NCI-H526 treated with DMSO at 0.1 percent for 48 hours (cell line): ENCODE data around the gene PRSS8.
"Not testable (repeated sequence)": the region's sequence is repeated elsewhere in the genome, so short reads cannot be mapped to it uniquely, and the experiment has no call there.

Source experiments
- DNase-seq: peaks from one replicate; lab custom pipeline; 2025; lab: John Stamatoyannopoulos, UW

PRSS8 gene

DNA sequence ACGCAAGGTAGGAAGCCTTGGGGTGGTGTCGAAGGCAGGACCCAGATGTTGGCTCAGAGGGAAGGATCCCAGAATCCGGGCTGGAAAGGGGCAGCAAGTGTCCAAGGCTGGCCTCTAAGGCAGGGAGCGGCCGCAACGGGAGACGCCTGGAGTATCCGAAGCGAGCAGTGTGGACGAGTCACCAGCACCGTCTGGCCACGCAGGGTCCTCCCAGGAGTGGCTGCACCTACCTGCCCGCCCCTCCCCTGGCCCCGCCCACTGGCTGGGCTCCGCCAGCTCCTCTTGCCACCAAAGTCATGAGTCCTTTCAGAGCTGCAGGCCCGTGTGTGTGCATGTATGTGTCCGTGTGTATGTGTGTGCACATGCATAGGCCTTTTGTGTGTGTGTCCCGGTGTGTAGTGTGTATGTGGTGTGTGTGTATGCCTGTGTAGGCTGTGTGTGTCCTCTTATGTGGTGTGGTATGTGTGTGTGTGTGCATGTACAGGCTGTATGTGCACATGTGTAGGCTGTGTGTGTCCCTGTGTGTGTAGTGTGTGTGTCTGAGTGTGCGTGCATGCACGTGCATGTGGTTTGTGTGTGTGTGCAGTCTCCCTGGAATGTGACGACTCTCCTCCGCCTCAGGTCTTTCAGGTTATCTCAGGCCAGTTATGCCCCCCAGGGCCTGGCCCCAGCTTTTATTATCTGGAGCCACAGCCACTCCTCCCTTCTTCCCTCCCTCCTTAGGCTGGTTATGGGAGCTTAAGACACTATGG lies at the start of gene PRSS8:
TSS of gene PRSS8 (minus strand) at position 193 of the 752 bp plus-strand sequence. CDS start 229 bp downstream, outside the sequence.
- DNase-seq, result no peak

DNA sequence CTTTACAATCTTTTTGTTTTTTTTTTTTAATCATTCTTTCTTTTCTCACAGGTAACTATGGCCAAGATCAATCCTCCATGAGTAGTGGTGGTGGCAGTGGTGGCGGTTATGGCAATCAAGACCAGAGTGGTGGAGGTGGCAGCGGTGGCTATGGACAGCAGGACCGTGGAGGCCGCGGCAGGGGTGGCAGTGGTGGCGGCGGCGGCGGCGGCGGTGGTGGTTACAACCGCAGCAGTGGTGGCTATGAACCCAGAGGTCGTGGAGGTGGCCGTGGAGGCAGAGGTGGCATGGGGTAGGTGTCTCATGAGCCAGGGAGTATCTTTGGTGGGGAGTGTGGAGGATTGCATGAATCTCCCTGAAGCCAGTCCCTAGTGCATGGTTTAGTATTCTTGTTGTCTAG lies 49.4 kb upstream of the PRSS8 start:
- DNase-seq, result no peak

DNA sequence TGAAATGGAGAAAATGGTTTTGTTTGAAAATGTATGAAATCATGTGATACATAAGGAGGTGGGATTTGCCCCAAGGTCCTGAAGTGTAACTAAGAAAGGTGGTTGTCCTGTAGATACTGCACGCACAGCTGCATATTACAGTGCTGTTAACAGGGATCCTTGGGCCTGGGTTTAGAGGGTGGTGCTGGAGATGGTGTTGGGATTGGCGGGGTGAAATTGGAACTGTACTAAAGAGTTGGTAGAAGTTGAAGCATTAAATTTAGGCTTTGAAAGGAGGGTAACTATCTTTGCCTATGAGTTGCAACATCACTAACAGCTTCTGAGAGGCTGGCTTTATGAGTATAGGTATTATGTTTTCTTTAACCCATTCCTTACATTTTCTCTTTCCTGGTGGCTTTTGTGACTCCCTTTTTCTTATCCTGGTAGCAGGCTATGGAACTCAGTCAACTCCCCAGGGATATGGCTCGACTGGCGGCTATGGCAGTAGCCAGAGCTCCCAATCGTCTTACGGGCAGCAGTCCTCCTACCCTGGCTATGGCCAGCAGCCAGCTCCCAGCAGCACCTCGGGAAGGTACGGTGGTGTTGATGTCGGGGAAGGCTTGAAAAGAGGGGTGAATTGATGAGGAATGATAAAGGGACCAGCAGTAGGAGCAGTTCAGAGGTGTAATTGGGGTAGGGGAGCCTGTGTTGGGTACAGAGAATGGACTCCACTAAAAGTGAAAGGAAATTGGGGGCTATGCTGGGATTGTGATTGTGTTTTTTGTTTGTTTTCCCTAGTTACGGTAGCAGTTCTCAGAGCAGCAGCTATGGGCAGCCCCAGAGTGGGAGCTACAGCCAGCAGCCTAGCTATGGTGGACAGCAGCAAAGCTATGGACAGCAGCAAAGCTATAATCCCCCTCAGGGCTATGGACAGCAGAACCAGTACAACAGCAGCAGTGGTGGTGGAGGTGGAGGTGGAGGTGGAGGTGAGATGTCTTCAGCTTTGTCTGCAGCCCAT lies 48.2 kb upstream of the PRSS8 start:
- DNase-seq, result no peak

DNA sequence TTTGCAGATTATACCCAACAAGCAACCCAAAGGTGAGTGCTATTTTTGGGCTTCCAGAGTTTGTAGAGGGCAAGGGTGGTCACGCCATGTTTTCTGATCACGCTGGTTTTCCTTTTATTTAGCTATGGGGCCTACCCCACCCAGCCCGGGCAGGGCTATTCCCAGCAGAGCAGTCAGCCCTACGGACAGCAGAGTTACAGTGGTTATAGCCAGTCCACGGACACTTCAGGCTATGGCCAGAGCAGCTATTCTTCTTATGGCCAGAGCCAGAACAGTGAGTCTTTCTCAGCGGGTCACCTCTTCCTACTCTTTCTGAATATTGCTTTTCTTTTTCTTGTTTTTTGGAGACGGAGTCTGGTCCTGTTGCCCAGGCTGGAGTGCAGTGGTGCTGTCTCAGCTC lies 46.9 kb upstream of the PRSS8 start:
- no peak for DNase-seq

DNA sequence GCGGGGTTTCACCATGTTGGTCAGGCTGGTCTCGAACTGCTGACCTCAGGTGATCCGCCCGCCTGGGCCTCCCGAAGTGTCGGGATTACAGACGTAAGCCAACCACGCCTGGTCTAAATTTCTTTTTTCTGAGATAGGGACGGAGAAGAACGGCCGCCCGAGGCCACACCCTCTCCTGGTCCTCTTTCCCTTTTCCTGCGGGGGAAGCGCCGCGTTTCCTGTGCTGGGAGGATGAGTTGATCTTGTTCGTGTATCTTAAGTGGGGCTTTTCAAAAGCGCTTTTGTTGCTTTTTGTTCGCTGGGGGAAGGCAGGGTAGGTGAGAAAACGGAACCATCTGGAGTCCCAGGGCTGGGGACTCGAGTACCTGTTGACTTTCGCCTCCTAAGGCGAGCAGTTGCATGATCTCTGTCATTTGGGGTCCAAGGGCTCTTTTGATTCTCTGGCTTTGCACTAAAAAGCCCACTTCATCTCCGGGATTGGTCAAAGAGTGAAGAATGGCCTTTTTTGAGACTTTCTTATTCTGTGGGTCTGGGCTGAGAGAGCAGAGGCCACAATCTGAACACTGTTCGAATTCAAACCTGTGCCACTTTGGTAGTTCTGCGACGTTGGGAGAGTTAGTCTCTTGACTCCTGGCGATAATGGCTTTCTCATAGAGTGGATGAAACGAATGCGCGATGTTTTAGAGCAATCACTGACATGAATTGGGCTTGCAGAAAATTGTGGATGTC lies 45.7 kb upstream of the PRSS8 start:
- DNase-seq, result no peak

DNA sequence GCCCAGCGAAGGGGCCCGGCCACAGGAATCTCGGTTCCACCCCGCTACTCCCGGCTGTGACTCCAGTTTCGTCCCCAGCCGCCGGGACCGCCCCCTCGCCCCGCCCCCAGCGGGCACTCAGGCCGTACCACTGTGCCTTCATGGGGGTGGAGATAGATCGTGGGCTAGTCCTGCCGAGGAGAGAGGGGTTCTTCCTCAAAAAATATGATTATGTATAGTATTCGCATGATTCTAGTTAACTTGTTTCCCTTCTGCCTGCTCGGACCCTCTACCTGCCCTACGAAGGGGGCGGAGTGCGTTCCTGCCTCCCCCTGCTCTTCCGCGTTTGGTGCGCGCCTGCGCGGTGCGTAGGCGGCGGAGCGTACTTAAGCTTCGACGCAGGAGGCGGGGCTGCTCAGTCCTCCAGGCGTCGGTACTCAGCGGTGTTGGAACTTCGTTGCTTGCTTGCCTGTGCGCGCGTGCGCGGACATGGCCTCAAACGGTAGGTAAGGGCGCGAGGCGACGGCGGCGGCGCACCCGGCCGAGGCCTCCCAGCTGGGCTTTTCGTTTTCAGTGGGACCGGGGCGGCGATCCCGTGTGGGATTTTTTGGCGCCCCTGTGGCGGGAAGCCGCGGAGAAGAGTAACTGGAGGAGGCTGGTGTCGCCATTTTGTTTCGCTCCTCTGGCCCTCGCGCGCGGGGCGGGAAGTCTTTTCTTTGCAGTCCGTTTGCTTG lies 44.4 kb upstream of the PRSS8 start, which contains the start of gene FUS:
TSS of gene FUS (plus strand) at position 393 of the 713 bp plus-strand sequence. CDS start at position 469, 76 bp downstream.
- peak; percentile 72 for DNase-seq

DNA sequence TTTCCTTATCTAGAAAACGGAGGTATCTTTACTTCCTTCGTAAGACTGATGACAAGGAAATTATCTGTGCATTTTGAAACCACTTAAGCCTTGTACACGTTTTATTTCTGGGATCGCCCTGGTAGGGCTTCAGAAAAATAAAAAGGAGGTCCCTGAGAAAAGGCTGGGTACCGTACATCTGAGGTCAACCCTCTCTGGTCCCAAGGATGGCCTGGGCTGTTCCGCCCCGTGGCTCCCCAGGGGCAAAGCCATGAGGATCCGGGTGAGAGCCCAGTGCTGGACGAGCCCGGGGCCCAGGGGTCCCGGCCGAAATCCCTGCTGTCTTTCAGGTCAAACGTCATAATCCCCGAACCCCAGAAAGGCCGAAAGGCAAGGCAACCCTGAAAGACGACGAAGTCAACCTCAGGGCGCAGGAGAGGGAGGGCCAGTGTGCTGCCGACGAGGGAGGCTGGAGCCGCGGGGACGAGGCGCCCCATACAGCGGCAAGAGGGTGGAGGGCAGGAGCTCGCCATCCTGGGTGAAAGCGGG lies 43.8 kb upstream of the PRSS8 start:
- no peak for DNase-seq

DNA sequence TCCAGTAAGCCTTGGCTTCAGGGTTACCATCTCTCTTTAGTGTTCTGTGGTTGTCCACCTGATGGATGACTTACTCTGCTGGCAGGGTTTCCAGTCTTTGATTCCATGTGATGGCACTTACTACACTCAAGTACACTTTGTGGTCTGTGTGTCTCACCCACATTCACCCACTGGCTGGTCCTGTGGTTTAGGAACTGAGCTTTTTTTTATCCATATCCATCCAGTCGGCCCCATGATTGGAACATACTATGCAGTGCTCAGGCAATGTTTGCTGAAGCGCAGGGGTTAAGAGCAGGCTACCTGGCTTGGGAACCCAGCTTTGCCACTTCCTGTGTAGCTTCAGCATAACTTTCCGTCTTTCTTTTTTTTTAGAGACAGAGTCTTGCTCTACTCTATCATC lies 41.6 kb upstream of the PRSS8 start:
- DNase-seq, result no peak

DNA sequence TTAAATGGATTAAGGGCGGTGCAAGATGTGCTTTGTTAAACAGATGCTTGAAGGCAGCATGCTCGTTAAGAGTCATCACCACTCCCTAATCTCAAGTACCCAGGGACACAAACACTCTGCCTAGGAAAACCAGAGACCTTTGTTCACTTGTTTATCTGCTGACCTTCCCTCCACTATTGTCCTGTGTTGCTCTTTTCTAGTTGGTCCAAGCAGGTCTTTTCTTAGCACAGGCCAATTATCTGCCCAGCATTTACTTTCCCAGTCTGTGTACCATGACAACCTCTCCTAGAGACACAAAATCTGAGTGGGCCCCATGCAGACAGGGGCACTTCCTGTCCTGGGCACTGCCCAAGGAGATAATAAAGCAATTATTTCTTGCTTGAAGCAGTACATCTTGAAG lies 34.5 kb upstream of the PRSS8 start:
- not testable (repeated sequence) for DNase-seq

DNA sequence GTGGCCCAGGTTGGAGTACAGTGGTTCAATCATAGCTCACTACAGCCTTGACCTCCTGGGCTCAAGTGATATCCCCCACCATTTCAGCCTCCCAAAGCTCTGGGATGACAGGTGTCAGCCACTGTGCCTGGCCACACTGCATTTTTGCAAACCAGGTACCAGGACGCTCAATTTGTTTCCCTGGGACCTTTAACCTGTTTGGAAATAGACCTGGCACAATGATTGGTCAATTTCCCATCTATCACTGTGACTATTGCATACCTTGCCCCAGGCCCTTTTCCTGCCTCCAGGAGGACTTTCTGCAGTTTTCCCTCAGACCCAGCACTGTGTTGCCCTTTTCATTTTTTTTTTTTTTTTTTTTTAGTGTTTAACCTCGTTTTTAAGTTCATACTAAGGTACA lies 33.3 kb upstream of the PRSS8 start:
- DNase-seq, result no peak

DNA sequence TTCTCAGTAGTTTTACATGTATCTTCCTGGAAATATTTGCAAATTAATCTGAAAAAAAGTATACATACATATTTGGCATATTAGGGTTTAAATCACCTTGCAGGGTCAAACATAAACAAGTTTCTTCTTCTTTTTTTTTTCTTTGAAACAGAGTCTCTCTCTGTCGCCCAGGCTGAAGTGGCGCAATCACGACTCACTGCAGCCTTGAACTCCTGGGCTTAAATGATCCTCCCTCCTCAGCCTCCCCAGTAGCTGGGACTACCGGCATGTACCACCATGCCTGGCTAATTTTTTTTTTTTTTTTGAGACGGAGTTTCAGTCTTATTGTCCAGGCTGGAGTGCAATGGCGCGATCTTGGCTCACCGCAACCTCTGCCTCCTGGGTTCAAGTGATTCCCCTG lies 31.8 kb upstream of the PRSS8 start:
- no peak for DNase-seq

DNA sequence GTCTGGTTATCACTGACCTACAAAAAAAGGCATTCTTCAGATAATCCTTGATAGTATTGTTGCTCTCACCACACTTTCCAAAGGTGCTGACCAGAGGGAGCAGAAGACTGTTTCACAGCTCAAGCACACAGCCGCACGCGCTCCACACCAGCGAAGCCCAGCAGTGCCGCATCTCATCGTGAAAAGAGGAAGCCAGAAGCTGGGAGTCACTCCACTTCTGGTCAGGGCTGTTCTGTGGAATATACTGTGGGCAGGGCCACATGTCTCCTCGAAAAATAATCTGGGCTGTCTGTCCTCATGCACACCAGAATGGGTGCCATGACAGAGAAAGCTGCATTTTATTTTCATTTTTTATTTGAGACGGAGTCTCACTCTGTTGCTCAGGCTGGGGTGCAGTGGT lies 21.6 kb upstream of the PRSS8 start:
- DNase-seq, result no peak

DNA sequence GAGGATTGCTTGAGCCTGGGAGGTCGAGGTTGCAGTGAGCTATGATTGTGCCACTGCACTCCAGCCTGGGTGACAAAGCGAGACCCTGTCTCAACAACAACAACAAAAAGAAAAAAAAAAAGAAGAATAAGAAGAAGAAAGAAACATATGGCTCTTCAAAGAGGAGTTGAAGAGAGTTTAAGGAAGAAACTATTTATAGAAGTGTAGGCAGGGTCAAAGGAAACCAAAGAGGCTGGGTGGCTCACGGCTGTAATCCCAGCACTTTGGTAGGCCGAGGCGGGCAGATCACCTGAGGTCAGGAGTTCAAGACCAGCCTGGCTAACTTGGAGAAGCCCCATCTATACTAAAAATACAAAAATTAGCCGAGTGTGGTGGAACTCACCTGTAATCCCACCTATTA lies 15.4 kb upstream of the PRSS8 start:
- DNase-seq, result not testable (repeated sequence)

DNA sequence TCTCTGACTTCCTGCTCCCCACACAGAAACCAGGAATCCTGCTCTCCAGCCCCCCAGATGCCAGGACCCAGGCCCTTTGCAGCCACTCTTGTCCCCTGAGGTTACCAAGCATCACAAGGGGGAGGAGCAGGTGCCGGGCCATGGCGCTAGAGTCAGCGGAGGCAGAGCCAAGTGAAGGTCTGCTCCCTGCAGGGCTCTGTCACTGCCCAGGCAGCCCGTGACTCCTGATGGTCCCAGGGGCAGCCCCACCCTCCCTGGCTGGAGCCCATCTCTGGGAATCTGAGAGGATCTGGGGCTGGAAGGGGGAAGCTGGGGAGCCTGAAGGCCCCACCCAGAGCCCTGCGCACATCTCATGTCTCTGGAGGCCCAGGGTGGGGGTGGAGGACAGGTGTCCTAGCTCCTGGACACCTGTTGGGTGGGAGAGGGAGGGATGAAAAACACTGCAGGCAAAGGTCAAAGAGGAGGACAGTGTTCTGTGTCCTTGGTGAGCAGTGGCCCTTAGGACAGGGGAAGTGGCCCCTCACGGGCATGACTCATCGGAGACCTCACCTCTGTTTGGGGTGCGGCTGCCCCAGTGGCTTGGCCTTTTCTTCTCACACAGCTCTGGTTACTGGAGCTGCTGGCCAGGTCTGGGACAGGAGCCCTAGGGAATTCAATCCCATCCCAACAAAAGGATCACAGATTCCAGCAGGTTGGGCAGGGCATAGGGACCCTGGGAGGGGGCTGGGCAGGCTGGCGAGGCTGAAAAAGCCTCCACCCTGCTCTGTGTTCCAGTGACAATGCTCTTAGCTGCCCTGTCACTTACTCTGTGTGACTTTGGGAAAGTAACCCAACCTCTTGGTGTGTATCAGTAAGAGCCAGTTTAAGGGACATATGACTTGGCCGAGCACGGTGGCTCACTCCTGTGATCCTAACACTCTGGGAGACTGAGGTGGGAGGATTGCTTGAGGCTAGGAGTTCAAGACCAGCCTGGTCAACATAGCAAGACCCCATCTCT lies 14.7 kb upstream of the PRSS8 start, which contains the start of gene PRSS36:
TSS of gene PRSS36 (minus strand) at position 173 of the 997 bp plus-strand sequence. CDS start at position 142, 31 bp downstream.
- no peak for DNase-seq

DNA sequence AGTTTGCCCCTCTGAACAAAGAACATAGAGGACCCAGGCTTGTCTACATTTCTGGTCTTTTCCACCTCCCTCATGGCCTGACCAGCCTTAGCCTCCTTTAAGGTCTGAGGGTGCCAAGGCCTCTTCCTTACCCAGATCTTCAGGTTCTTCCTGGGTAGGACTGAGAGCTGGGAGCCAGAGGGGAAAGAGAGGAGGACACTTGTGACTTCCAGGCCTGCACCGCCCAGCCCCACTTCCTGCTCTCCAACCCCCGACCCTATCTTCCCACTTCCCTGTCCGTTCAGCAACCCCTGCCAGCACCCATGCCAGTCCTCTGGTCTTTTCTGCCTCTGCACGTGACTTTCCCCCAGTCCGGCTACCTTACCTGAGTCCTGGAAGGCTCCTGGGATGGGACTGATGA lies 13.8 kb upstream of the PRSS8 start:
- DNase-seq, result no peak

DNA sequence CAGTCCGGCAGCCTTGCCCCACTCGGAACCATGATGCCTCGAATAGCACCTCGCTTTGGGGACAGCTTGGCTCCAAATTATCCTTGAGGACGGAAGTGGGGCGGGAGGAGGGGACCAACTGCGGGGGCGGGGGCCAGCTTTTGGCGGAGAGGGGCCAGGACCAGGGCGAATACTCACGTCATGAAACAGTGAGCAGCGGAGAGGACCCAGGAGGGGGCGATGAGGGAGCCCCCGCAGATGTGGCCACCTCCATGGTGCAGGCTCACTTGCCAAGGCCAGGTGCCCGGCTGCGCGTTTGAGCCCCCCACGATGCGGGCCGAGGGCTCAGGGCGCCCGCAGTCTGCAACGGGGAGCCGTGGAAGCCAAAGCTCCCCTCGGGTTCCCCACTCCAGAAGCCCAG lies 13.4 kb upstream of the PRSS8 start:
- no peak for DNase-seq

DNA sequence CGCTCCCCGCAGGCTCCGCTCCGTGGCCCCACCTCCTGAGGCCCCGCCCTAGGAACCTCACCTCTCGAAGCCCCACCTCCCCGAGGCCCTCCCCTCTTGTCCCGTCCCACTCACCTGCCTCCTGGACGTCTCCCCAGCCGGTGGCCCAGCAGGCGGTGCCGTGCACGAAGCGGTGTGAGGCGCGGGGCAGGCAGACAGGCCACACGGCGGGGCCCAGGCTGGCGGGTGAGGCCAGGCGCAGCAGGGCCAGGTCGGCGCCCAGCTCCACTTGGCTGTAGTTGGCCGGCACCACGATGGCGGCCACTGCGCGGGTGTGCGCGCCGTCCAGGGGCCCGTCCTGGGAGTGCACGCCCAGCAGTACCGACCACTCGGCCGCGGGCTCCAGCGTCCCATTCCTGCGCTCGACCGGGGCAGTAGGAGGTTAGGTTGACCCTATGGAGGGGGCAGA lies 12.8 kb upstream of the PRSS8 start:
- DNase-seq, result no peak

DNA sequence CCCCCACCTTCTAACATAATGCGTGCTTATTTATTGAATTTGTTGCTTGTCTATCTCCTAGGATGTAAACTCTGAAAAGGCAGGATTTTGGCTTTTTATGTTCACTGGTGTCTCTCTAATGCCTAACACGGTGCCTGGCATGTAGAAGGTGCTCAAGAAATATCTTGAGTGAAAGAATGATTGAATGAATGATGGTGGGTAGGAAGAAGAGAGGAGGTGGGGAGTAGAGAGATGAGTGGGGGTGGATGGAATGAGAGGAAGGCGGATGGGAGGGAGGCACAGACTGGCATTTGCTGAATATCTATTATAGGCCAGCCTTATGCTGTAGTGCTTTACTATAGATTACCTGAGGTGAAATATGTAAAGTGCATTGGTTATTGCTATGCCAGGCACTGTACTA lies 12.0 kb upstream of the PRSS8 start:
- DNase-seq, result no peak

DNA sequence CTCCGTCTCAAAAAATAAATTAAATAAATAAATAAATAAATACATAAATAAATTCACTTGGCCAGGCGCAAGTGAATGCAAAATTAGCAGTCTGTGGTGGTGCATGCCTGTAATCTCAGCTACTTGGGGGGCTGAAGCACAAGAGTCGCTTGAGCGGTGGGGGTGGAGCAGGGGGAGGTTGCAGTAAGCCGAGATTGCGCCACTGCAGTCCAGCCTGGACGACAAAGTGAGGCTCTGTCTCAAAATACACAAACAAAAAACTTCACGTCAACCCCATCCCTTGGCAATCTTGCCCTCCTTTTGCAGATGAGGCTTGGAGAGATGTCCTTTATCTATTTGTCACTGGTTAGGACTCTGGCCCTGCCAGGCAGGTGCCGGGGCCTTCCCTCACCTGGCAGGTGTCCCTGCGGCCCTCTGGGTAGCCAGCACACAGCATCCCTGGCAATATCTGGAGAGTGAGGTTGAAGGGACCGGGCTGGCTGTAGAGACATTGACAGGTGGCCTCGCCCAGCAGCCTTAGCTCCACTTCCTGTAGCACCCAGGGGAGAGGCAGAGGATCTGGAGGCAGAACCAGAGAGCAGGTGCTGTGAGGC lies 10.0 kb upstream of the PRSS8 start:
- DNase-seq, result no peak
